Fibroblast of the aortic adventitia (primary cell): ENCODE results near the gene MEMO1. TPM values are rescaled to one million over a fixed set of nuclear protein-coding genes. Genes with fewer than 3 reads are reported as not detected.

ENCODE experiments used
- DNase-seq: peaks from one replicate; pipeline ENCODE4 v3.0.0-alpha.2; 2010; ENCODE audit warnings: low read depth
- H3K4me3 ChIP-seq: 2 replicates; pipeline ENCODE4 v1.5.1; 2011; ENCODE audit warnings: low read depth, mild to moderate bottlenecking, control low read depth, low read length, moderate library complexity
- total RNA-seq: library from RNA; depleted of rRNA; stranded (reverse); fragments of >200 nt; gene quantifications from 2 replicates; pipeline ENCODE4 v1.2.3, GENCODE V29; 2012; ENCODE audit warnings: low replicate concordance
- TF ChIP-seq, protein P1 (sequence below): IDR thresholded peaks from 2 replicates; pipeline ENCODE4 v1.5.1; 2011; ENCODE audit warnings: mild to moderate bottlenecking, low read length, control low read depth, inconsistent platforms; ENCODE audit not compliant: insufficient read depth

The MEMO1 gene
- total RNA-seq, 1 donor: 41.2 TPM

DNA sequence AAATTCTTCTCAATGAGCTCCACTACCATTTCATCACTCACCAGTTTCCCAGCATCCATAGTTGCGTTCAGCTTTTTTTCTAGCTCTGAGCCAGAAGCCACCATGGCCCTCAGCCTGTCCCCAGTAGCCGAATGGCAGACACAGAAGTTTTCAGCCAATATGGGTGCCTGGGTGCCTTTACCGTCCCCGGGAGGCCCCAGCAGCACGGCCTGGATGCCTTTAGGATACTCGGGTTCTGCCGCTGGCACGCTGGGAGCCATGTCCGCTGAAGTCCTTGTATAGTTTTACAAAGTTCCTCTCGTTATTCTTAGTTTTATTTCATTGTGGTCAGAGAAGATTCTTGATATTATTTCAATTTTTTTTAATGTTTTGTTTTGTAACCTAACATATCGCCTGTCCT is 187.2 kb downstream of the MEMO1 start:
- TF ChIP-seq, protein P1, sequence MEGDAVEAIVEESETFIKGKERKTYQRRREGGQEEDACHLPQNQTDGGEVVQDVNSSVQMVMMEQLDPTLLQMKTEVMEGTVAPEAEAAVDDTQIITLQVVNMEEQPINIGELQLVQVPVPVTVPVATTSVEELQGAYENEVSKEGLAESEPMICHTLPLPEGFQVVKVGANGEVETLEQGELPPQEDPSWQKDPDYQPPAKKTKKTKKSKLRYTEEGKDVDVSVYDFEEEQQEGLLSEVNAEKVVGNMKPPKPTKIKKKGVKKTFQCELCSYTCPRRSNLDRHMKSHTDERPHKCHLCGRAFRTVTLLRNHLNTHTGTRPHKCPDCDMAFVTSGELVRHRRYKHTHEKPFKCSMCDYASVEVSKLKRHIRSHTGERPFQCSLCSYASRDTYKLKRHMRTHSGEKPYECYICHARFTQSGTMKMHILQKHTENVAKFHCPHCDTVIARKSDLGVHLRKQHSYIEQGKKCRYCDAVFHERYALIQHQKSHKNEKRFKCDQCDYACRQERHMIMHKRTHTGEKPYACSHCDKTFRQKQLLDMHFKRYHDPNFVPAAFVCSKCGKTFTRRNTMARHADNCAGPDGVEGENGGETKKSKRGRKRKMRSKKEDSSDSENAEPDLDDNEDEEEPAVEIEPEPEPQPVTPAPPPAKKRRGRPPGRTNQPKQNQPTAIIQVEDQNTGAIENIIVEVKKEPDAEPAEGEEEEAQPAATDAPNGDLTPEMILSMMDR: no peak
- DNase-seq: no peak

DNA sequence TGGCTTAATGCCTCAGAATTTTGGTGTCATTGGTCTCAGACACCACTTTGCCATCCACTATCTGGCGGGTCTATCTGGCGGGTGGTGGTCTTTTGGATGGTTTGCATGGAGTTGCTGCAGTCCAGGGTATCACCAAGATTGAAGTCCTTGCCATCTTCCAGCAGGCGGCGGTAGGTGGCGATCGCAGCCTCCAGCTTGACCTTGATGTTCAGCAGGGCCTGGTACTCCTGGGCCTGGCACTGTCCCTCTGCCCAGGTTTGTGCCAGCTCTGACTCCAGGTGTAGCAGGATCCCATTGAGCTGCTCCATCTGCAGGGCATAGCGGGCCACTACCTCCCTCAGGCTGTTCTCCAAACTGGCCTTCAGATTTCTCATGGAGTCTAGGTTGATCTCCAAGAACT is 188.2 kb downstream of the MEMO1 start:
- H3K4me3 ChIP-seq: no peak overlapping the region
- TF ChIP-seq, protein P1: no peak
- no peak for DNase-seq

More for the DNA sequence above, 187.2 kb downstream of the MEMO1 start:
- H3K4me3 ChIP-seq: no peak overlapping the region

Other genes starting within 250 kb of the MEMO1 start
- gene DPY30, start 28.8 kb upstream of the MEMO1 start, total RNA-seq: 43.6 and 77.6 TPM in 2 replicates
- 26.6 and 37.3 TPM in 2 replicates for gene SPAST, start 52.5 kb upstream of the MEMO1 start, total RNA-seq
- 25.8 and 47.2 TPM in 2 replicates for gene SLC30A6, start 154.9 kb upstream of the MEMO1 start, total RNA-seq